GM18507 (cell line): ENCODE measurements around the gene VAT1.
"Not testable (repeated sequence)": the region's sequence is repeated elsewhere in the genome, so short reads cannot be mapped to it uniquely, and the experiment has no call there.

ENCODE experiments used
- DNase-seq: peaks from one replicate; pipeline ENCODE4 v3.0.0; 2011; ENCODE audit warnings: low read depth; ENCODE audit not compliant: insufficient read length; ENCODE audit errors: extremely low spot score
- FAIRE-seq: peaks from 2 replicates; lab custom pipeline; 2011; peaks lifted over from hg19 to GRCh38; lab: Jason Lieb, UNC

VAT1 gene

DNA sequence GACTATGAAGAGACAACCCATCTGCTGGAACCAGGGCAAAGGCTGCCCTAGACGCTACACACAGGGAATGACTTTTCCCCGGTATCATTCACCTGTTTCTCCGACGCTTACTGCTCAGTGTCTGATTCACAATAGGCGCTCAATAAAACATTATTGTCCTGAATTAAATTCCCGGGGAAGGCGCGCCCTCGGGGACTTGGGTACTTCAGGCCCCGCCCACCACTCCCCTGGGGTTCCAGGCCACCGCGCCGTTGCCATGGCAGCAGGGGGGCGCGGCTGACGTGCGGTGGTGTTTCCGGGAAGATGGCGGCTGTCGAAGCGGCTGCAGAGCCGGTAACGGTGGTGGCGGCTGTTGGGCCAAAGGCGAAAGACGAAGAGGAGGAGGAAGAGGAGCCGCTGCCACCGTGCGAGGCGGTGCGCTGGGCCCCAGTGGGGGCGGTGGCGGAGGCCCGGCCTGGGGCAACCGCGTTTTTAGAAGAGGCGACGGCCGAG, 41.9 kb downstream of the VAT1 start, which contains the start of gene RUNDC1:
TSS of gene RUNDC1 (plus strand) at position 292 of the 492 bp plus-strand sequence. CDS start at position 304, 12 bp downstream.
- DNase-seq (peak; percentile 88), FAIRE-seq (peak; percentile 77)

DNA sequence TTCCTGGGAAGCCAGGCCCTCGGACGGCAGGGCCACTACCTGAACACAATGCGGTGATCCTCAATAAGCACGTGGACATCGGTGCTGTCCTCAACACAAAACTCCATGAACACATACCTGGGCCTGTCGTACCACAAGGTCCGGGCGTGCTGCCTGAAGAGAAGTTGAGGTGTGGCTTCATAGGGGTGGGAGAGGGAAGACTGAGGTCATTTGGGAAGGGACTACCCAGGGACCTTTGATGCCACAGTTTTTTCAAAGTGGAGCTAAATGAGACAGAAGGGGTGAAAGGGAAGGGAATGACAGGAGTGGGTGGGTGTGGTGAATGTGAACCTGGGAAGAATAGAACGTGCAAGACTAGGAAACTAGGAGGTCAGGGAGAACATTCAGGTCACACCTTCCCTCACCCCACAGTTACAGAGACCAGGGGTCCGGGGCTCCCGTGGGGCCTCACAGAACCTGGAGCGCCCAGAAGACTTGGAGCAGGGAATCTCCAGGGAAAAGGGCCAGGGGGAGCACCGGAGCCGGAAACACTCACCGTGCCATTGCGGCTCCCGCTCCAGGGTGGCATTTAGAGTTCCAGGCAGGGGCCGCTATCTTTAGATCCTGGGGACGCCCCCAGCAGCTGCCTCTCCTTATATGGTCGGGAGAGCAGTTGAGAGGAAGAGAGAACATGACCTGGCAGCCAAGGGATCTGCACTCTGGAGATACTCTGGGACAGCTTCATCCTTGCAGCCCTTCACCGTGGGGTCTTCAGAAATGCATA, 42.5 kb downstream of the VAT1 start, which contains the start of gene PTGES3L:
TSS of gene PTGES3L (minus strand) at position 570 of the 763 bp plus-strand sequence. CDS start at position 543, 27 bp downstream.
- FAIRE-seq = no peak
- DNase-seq = no peak

DNA sequence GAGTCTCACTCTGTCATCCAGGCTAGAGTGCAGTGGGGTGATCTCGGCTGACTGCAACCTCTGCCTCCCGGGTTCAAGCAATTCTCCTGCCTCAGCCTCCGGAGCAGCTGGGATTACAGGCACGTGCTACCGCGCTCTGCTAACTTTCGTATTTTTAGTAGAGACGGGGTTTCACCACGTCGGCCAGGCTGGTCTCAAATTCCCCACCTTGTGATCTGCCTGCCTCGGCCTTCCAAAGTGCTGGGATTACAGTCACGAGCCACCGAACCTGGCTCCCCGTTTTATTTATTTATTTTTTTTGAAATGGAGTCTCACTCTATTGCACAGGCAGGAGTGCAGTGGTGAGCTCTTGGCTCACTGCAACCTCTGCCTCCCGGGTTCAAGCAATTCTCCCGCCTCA, 46.5 kb downstream of the VAT1 start:
- not testable (repeated sequence) for DNase-seq, FAIRE-seq

DNA sequence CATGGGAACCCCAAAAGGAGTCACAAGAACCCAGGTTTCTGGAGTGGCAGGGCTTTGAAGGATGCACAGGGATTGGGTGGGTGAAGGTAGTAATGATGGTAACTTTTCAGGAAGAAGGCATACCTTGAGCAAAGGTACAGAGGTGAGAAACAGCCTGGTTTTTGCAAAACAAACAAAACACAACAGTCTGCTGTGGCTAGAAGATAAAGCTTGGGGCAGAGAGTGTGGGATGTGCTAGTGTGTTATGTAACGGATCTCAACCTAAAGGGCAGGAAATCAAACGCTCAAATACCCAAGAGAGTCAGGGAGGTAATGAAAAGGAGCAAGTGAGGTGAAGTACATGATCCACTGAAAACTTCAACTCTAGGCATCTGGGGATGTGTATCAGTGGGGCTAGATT, 46.9 kb downstream of the VAT1 start:
- no peak for FAIRE-seq
- no peak for DNase-seq

DNA sequence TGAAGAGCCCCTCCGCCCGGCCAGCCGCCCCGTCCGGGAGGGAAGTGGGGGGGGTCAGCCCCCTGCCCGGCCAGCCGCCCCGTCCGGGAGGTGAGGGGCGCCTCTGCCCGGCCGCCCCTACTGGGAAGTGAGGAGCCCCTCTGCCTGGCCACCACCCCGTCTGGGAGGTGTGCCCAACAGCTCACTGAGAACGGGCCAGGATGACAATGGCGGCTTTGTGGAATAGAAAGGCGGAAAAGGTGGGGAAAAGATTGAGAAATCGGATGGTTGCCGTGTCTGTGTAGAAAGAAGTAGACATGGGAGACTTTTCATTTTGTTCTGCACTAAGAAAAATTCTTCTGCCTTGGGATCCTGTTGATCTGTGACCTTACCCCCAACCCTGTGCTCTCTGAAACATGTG, 48.9 kb downstream of the VAT1 start:
- not testable (repeated sequence) for FAIRE-seq, DNase-seq

DNA sequence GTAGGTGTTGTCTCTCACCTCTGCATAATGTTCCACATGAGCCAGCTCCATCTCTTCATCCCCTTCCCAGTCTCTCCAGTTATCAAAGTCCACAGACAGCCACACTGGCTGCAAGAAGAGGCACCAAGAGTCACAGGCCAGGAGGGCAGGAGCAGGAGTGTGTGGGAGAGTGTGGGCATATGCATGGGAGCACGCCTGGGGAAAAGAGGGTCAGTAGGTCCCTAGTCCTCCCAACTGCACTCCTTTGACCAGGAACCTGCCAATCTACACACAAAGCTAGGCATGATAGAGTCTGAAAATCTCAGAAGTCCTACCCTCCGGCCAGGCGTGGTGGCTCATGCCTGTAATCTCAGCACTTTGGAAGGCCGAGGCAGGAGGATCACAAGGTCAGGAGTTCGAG, 50.6 kb downstream of the VAT1 start:
- DNase-seq (no peak), FAIRE-seq (no peak)

DNA sequence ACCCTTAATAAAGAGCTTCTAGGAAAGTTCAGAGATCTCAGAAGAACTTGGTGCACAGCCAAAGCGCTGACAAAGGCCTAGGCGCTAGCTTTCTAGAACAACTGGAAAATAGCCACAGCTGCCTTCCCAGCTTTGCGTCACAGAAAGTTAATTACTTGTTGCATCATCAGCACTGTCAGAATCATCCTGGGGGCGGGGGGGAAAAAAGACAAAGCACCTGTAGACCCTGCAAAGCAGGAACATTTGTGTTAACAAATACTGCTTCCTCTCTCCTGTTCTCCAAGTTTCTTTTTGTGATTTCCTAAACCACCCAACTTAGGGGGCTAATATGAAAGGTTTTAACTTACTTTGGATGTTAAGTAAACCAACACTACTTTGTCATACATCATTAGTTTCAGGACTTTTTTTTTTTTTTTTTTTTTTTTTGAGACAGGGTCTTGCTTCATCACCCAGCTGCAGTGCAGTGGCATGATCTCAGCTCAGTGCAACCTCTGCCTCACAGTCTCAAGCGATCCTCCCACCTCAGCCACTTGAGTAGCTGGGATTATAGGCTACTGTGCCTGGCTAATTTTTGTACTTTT, 53.1 kb downstream of the VAT1 start:
- DNase-seq = no peak
- no peak for FAIRE-seq

DNA sequence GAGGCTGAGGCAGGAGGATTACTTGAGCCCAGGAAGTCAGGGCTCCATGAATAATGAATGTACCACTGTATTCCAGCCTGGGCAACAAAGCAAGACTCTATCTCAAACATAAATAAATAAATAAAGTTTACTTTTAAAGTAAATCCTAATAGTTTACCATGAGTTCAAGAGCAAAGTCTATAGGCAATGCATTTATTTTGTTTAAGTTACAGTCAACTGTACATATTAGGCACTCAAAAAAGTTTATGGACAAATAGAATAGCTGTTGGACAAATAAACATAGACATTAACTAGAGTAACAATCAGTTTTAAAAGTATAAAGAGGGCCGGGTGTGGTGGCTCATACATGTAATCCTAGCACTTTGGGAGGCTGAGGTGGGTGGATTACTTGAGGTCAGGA, 54.3 kb downstream of the VAT1 start:
- FAIRE-seq (no peak), DNase-seq (no peak)
